K562 (cell line): ENCODE measurements around the gene ZNF326. TPM values are rescaled to one million over a fixed set of nuclear protein-coding genes. Genes with fewer than 3 reads are reported as not detected.

ENCODE experiments used
- CC2D1A ChIP-seq: fragments of 450-650 bp; IDR thresholded peaks from 2 replicates; pipeline ENCODE4 v1.6.1; 2017; ENCODE audit warnings: mild to moderate bottlenecking
- MEIS2 ChIP-seq: fragments of 450-650 bp; IDR thresholded peaks from 2 replicates; pipeline ENCODE4 v1.6.1; 2014; ENCODE audit warnings: mild to moderate bottlenecking; ENCODE audit not compliant: partially characterized antibody
- RFX1 ChIP-seq: fragments of 450-650 bp; IDR thresholded peaks from 2 replicates; pipeline ENCODE4 v1.6.1; 2016; ENCODE audit warnings: mild to moderate bottlenecking, moderate library complexity
- polyA plus RNA-seq, 8 experiments: library from polyadenylated mRNA; depleted of rRNA in 4 of 8; stranded (reverse) in 5 of 8; unstranded in 3 of 8; fragments of >200 nt; fragmentation: Nextera tagmentation in 2 of 8; fragmentation: Illumina TruSeq in 1 of 8; extraction: Ambion mirVana in 2 of 8; extraction: Trizol in 1 of 8; gene quantifications; 2 replicates each; pipeline versions ENCODE4 v1.2.1 to v1.2.3, GENCODE V29; 2011 to 2014; ENCODE audit warnings: inconsistent platforms in 1 of 8, missing spikeins in 1 of 8
- total RNA-seq, 7 experiments: library from RNA; depleted of rRNA in 6 of 7; stranded (reverse); fragments of >200 nt in 6 of 7; fragmentation: Illumina TruSeq in 2 of 7; extraction: Trizol in 2 of 7; gene quantifications; 2 replicates each; pipeline versions ENCODE4 v1.2.1 to v1.2.3, GENCODE V29; 2011 to 2021; ENCODE audit warnings: low replicate concordance in 1 of 7
- TF ChIP-seq, protein P1 (sequence below), 2 experiments: IDR thresholded peaks in 1 of 2; conservative IDR thresholded peaks in 1 of 2; 2 replicates each; pipeline ENCODE4 v1.6.1; 2016; ENCODE audit warnings: low read depth in 2 of 2, mild to moderate bottlenecking in 1 of 2, missing compliant biosample characterization in 1 of 2, missing genetic modification characterization in 1 of 2, moderate library complexity in 1 of 2
- TF ChIP-seq, protein P2 (sequence below): fragments of 450-650 bp; formaldehyde crosslinking; conservative IDR thresholded peaks from 2 replicates; pipeline ENCODE4 v1.4.0; 2022; ENCODE audit warnings: mild to moderate bottlenecking, missing genetic modification characterization
- TF ChIP-seq, protein P3 (sequence below): fragments of 450-650 bp; formaldehyde crosslinking; IDR thresholded peaks from 2 replicates; pipeline ENCODE4 v1.4.0; 2020; ENCODE audit warnings: mild to moderate bottlenecking, moderate library complexity
- TF ChIP-seq, protein P4 (sequence below): fragments of 450-650 bp; formaldehyde crosslinking; IDR thresholded peaks from 2 replicates; pipeline ENCODE4 v1.4.0; 2022; ENCODE audit warnings: missing genetic modification characterization

ZNF326 gene
- total and polyA plus RNA-seq, 9 of the 15 experiments (the other 6 are each of a cell fraction or from before 2014, with no cell fraction given) = 7.2 to 33.2 (median 20.1) TPM

DNA sequence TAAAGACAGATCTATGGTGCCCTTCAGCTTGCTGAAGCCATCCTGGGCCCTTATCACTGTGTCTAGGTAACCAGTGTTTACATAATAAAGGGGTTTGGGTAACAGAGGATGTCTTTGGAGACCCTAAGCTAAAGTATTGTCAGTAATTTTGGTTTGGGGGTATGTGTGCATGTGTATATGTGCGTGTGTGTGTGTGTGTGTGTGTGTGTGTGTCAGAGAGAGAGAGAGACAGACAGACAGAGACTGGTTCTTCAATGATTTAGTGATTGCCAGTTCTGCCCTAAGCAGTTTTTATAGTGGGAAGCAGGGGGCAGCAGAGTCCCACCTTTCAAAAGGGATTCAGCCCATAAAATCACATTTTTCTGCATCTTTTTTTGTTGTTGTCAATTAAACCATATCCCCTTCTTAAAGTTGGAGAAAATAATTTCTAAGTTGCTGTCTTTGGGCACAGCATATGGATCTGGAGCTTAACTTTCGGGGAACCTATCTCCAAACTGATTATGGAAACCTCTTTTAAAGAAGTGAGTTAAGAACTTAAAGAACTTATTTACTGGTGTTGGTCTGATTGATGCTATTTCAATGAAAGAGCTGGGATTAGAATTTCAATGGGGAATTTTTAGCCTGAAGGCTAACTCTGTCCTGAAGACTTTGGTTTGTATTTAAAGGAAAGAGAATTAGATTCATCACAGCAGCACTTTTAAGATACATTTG lies 51.1 kb downstream of the ZNF326 start (continued):
- TF ChIP-seq CC2D1A (0 out of 2 replicates have a peak, but pooled peaks have one; percentile 15), RFX1 (peak; percentile 40), MEIS2 (peak; percentile 50)
- TF ChIP-seq, protein P1, sequence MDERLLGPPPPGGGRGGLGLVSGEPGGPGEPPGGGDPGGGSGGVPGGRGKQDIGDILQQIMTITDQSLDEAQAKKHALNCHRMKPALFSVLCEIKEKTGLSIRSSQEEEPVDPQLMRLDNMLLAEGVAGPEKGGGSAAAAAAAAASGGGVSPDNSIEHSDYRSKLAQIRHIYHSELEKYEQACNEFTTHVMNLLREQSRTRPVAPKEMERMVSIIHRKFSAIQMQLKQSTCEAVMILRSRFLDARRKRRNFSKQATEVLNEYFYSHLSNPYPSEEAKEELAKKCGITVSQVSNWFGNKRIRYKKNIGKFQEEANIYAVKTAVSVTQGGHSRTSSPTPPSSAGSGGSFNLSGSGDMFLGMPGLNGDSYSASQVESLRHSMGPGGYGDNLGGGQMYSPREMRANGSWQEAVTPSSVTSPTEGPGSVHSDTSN (CRISPR knock-in tag; IDR thresholded peaks at IDR 0.05; ENCODE audit: low read depth) = no peak
- TF ChIP-seq, protein P1 (tag; conservative IDR thresholded peaks at IDR 0.05; ENCODE audit: low read depth) = peak; percentile 84
- TF ChIP-seq, protein P2, sequence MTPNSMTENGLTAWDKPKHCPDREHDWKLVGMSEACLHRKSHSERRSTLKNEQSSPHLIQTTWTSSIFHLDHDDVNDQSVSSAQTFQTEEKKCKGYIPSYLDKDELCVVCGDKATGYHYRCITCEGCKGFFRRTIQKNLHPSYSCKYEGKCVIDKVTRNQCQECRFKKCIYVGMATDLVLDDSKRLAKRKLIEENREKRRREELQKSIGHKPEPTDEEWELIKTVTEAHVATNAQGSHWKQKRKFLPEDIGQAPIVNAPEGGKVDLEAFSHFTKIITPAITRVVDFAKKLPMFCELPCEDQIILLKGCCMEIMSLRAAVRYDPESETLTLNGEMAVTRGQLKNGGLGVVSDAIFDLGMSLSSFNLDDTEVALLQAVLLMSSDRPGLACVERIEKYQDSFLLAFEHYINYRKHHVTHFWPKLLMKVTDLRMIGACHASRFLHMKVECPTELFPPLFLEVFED = 0 out of 2 replicates have a peak, but pooled peaks have one; percentile 30
- TF ChIP-seq, protein P3, sequence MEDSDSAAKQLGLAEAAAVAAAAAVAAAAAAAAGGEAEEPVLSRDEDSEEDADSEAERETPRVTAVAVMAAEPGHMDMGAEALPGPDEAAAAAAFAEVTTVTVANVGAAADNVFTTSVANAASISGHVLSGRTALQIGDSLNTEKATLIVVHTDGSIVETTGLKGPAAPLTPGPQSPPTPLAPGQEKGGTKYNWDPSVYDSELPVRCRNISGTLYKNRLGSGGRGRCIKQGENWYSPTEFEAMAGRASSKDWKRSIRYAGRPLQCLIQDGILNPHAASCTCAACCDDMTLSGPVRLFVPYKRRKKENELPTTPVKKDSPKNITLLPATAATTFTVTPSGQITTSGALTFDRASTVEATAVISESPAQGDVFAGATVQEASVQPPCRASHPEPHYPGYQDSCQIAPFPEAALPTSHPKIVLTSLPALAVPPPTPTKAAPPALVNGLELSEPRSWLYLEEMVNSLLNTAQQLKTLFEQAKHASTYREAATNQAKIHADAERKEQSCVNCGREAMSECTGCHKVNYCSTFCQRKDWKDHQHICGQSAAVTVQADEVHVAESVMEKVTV (CRISPR knock-in tag) = peak; percentile 21; the same call in 1 of the 2 replicates
- TF ChIP-seq, protein P4, sequence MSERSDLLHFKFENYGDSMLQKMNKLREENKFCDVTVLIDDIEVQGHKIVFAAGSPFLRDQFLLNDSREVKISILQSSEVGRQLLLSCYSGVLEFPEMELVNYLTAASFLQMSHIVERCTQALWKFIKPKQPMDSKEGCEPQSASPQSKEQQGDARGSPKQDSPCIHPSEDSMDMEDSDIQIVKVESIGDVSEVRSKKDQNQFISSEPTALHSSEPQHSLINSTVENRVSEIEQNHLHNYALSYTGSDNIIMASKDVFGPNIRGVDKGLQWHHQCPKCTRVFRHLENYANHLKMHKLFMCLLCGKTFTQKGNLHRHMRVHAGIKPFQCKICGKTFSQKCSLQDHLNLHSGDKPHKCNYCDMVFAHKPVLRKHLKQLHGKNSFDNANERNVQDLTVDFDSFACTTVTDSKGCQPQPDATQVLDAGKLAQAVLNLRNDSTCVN (CRISPR knock-in tag) = 0 out of 2 replicates have a peak, but pooled peaks have one; percentile 66
